GM18873 (cell line): ENCODE measurements around the gene CNNM1.

ENCODE experiments used
- ATAC-seq: cut with Tn5 transposase; IDR thresholded peaks from one replicate; pipeline ENCODE4 v1.9.1; 2021; ENCODE audit warnings: mild to moderate bottlenecking, moderate library complexity, moderate number of reproducible peaks; ENCODE audit not compliant: unreplicated experiment, low FRiP score

CNNM1 gene

GRCh38 chr10:99331207-99331803 lies 2.1 kb downstream of the CNNM1 start:
- no peak for ATAC-seq

DNA sequence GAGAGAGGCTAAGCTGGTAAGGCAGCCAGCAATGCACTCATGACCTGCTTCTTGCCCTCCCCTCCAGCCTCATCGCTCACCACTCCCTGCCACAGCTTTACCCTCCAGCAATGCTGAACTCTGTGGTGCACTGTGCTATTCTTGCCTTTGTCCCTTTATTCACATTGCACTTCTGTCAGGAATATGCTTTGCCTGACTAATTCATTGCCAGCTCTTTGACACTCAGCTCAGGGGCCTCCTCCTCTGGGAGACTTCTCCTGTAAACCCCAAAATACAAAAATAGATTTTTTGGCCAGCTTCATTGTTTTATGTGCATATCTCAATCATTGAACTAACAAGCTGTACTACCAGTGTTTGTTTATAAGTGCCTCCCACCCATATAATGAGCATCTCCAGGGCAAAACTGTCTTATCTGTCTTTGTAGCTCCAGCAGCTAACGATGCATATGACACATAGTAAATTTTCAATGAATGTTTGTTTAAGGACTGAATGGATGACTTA lies 8.2 kb downstream of the CNNM1 start:
- ATAC-seq, result no peak

DNA sequence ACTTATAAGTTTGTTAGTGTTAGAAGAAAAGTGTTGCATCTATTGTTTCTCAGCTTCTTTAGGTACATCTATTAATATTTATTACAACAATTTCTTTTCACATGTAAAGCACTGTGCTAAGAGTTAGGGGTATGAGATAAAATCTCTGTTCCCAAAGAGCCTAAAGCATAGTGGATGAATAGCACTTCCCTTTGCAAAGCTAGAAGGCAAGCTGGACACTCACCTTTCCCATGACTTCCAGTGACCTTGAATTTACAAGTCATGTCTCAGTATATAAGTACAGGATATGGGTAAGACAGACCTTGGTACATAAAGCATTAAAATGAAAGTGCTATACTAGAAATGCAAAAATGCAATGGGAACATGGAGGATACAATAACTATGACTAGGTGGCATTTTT lies 8.7 kb downstream of the CNNM1 start:
- ATAC-seq, result no peak

DNA sequence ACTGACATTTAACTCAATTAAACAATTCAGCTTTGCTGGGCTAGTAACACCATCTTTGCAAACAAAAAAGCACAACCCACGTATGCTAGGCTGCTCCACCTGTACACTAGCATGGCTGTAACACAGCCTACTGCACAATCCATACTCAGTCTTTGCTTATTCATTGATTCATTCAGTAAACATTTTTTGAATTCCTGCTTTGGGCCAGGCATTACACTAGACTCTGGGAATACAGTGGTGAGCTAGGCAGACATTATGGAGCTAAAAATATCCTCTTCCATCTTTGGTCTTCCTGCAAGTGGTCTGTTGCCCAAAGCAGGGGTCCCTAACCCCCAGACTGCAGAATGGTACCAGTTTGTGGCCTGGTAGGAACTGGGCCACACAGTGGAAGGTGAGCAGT lies 9.9 kb downstream of the CNNM1 start:
- ATAC-seq, result no peak

DNA sequence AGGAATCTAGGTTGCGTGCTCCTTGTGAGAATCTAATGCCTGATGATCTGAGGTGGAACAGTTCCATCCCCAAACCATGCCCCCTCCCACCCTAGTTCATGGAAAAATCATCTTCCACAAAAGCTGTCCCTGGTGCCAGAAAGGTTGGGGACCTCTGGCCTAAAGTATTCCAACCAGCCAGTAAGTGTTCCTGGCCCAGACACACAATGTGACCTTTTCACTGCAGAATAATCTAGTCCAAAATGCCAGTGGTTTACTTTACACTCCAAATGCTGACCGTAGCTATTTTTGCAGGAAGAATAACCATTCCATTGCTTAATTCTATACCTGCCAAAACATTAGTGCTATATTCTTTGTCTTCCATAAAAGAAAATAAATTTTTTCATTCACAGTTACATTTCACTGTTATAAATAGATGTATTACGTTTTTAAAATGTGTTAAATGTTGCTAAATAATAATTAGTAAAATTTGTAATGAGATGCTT lies 10.4 kb downstream of the CNNM1 start:
- ATAC-seq, result no peak

GRCh38 chr10:99340650-99341049 lies 11.5 kb downstream of the CNNM1 start:
- no peak for ATAC-seq

- ATAC-seq, result no peak
Observed at GRCh38 chr10:99341248-99341647, 12.1 kb downstream of the CNNM1 start.

DNA sequence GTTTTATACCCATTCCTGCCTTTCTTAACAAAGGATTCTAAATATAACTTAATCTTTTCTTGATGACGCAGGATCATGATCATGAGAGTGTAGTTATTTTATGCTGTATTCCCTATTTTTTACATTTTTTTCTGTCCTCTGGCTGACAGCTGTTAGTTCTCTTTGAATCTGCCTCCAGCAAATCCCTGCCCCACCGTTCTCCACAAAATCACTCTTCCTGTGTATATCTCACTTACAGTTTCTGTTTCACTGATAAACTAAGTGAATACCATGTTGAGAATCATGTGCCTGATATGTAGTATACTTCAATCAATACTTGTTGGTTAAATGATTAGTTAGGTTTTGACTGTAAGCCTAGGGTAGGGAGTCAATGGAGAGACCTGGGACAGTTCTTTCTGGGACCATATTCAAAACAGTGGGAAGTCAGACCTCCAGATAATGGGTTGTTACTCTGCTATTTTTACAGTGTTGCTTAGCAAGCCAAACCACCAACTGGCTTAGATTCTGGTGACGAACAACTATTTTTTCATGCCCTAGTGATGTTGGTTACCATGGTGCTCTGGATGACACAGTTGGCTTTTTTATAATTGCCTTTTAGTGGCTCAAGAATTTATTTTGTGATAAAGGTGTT lies 12.8 kb downstream of the CNNM1 start:
- no peak for ATAC-seq

DNA sequence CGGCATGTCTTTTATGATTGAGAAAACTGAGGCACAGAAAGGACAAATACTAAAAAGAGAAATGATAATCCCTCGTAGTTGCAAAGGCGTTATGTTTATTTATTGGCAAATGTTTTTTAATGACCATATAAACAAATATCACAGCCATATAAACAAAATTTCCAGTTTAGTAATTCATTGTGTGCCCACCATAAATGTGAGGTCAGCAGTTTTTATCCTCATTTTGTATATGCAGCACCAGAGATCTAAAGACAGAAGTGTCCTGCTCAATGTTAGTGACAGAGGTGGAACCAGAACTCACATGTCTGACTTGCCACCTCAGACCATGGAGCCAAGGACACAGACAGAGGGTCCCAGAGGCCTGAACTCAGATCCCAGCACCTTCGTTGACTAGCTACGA lies 14.1 kb downstream of the CNNM1 start:
- ATAC-seq, result no peak

DNA sequence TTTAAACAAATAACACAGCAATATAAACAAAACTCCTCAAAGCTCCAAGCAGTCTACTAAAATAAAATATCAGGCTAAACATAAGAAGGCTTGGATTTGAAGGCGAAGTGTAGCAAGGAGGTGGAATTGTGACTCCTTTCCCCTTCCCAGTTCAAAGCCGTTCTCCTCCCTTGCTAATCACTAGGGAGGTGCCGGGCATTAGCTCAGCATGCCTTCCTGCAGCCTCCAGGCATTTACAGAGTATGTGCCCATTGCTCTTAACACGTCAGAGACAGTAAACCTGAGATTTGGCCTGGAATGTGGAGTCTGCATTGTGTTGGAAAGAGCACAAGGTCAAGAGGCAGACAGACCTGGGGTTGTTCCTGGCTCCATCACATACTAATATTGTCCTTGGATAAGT lies 15.6 kb downstream of the CNNM1 start:
- no peak for ATAC-seq

- no peak for ATAC-seq
Observed at GRCh38 chr10:99345350-99345749, 16.2 kb downstream of the CNNM1 start.

- no peak for ATAC-seq
Observed at GRCh38 chr10:99346247-99346646, 17.1 kb downstream of the CNNM1 start.

- no peak for ATAC-seq
Observed at GRCh38 chr10:99347672-99348071, 18.5 kb downstream of the CNNM1 start.

- no peak for ATAC-seq
Observed at GRCh38 chr10:99353182-99353581, 24.0 kb downstream of the CNNM1 start.

GRCh38 chr10:99357691-99358090 lies 28.5 kb downstream of the CNNM1 start:
- ATAC-seq, result no peak

- no peak for ATAC-seq
Observed at GRCh38 chr10:99358101-99358500, 28.9 kb downstream of the CNNM1 start.

GRCh38 chr10:99360934-99361333 lies 31.8 kb downstream of the CNNM1 start:
- no peak for ATAC-seq

DNA sequence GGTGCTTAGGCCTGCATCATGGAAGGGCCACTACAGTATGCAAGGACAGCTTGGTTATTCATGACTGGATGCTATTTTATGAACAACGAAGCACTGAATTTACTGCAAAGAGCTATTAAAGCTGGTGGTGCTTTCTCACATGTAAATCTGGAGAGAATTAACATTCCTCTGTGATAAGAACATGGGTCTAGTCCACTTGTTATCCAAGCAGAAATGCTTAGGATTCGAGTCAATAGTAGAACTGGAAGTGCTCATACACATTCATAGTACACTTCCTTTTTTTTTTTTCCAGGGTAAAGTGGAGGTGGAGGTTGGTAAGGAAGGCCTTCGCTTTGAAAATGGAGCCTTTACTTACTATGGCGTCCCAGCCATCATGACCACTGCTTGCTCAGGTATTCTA lies 35.0 kb downstream of the CNNM1 start:
- no peak for ATAC-seq

DNA sequence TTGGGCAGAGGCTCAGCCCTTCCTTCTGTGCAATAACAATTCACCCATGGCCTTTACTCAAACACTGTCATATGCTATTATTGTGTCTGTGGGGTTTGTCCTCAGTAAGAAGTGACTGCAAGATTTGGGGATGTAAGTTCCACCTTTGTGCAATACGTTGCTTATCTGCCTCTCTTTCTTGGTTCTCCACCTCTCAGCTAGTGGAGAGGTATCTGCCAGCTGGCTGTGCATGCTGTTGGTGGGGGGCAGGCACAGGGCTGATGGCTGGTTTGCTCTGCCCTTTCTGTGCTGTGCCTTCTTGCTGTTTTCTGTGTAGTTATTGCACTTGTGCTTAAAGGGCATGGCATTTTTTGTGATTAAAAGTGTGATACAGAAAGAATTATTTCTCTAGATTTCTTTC lies 36.2 kb downstream of the CNNM1 start:
- no peak for ATAC-seq

DNA sequence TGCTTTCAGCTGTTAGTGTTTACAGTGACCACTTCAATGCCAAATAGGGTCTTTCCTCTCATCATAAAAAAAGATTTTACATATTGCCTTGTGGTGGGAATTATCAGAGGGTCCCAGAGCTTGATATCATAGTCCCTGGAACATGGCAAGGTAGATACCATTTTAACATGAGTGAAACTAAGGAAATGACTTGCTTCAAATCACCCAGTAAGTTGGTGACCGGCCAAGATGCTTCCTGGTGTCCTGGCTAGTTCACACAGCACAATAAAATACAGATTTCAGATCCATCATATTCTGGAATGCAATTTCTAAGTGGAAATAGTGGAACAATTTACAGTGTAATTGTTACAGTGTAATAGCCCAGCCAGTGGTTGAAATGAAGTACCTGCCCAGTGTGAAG lies 36.6 kb downstream of the CNNM1 start:
- ATAC-seq, result no peak

- no peak for ATAC-seq
Observed at GRCh38 chr10:99366666-99367065, 37.5 kb downstream of the CNNM1 start.

DNA sequence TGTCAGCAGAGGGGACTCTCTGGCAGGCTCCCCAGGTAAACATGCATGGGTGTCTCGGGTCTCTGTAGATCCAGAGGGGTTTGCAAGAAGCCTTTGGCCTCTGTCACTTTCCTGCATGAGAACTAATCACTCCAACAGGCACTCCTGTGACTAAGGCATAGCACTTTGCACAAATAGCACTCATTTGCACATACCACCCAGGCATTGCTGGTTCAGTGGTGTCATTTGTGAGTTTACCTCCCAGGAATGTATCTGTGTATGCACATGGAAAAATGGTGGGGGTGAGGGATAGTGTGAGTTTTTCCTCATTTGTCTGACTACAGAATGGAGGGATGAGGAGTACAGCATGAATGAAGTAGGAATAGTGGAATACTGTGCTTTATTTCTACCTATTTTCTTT lies 39.5 kb downstream of the CNNM1 start:
- no peak for ATAC-seq
